Bronchial epithelial cell (primary cell): ENCODE data around the gene JPH4. TPM values are rescaled to one million over a fixed set of nuclear protein-coding genes. Genes with fewer than 3 reads are reported as not detected.

Experiments used
- DNase-seq: peaks from one replicate; pipeline ENCODE4 v3.0.0-alpha.2; 2010; ENCODE audit warnings: low read depth
- FAIRE-seq: peaks from 2 replicates; lab custom pipeline; 2011; peaks lifted over from hg19 to GRCh38; lab: Jason Lieb, UNC
- H3K27me3 ChIP-seq: 2 replicates; pipeline ENCODE4 v1.5.1; 2011; ENCODE audit warnings: low read length; ENCODE audit not compliant: control insufficient read depth, insufficient read depth
- H3K36me3 ChIP-seq: 2 replicates; pipeline ENCODE4 v1.5.1; 2011; ENCODE audit warnings: low read length; ENCODE audit not compliant: control insufficient read depth, insufficient read depth
- H3K4me3 ChIP-seq: 2 replicates; pipeline ENCODE4 v1.5.1; 2011; ENCODE audit warnings: mild to moderate bottlenecking, low read depth, low read length, control low read depth
- total RNA-seq: library from RNA; depleted of rRNA; stranded (reverse); fragments of >200 nt; gene quantifications from 2 replicates; pipeline ENCODE4 v1.2.1, GENCODE V29; 2014
- TF ChIP-seq, protein P1 (sequence below): IDR thresholded peaks from 2 replicates; pipeline ENCODE4 v1.5.1; 2011; ENCODE audit warnings: mild to moderate bottlenecking, moderate library complexity, low read length, control low read depth, inconsistent platforms; ENCODE audit not compliant: insufficient read depth, severe bottlenecking

Gene JPH4
- total RNA-seq, 1 donor from 2014 or later = not detected

DNA sequence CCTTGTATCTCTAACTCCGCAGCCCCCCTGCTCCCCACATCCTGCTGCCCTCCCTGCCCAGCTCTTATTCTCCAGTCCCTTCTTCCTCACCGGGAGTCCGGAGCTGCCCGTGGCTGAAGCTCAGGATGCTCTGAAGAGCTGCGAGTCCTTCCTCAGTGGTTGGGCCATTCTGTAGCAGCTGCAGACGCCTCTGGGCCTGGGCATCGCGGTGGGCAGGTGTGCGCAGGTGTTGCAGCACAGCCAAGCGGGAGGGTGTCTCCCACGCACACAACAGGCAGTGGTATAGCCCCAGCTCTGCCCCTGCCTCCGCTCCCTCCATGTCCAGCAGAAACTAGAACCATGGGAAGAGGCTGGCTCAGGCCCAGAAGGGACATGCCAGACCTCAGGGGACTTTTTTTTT is 47.2 kb downstream of the JPH4 start:
- no peaks in the 10 kb centered on the region for H3K27me3 ChIP-seq
- H3K36me3 ChIP-seq = peaks cover 2% of the 10 kb centered on the region
- H3K4me3 ChIP-seq = no peak overlapping the region
- DNase-seq (no peak), FAIRE-seq (no peak)
- TF ChIP-seq, protein P1, sequence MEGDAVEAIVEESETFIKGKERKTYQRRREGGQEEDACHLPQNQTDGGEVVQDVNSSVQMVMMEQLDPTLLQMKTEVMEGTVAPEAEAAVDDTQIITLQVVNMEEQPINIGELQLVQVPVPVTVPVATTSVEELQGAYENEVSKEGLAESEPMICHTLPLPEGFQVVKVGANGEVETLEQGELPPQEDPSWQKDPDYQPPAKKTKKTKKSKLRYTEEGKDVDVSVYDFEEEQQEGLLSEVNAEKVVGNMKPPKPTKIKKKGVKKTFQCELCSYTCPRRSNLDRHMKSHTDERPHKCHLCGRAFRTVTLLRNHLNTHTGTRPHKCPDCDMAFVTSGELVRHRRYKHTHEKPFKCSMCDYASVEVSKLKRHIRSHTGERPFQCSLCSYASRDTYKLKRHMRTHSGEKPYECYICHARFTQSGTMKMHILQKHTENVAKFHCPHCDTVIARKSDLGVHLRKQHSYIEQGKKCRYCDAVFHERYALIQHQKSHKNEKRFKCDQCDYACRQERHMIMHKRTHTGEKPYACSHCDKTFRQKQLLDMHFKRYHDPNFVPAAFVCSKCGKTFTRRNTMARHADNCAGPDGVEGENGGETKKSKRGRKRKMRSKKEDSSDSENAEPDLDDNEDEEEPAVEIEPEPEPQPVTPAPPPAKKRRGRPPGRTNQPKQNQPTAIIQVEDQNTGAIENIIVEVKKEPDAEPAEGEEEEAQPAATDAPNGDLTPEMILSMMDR = no peak

DNA sequence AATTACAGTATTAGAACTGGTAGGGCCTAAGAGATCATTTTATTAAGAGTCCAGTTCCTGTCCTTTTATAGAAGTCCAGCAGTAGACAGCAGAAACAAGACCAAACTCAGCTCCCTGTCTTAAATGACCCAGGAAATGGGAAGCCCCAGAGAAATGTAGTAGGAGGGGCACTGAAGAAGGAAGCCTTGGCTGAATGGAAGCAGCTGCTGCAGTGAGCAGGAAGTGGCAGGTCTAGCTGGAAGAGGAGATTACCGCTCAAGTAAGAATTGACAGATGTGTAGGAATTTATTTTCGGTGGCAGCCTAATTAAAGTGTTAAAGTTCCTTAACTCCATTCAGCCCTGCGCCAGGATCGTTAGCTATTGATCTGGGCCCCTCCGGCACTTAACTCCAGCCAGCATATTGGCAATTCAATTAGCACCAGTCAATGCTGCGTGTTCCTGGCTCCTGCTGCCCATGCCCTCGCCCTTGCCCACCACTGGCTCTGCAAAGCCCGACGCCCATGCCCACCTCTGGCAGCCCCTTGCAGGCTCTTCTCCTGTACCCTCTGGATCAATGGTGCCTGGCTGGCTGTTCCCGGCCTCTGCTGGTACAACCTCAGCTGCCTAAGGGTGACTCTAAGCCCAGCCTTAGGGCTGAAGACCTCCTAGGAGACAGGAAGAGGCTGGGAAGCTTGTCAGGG is 48.1 kb downstream of the JPH4 start:
- no peaks in the 10 kb centered on the region for H3K27me3 ChIP-seq
- TF ChIP-seq, protein P1 = no peak
- no peak for FAIRE-seq
- peaks cover 2% of the 10 kb centered on the region for H3K36me3 ChIP-seq
- DNase-seq = no peak
- H3K4me3 ChIP-seq = no peak overlapping the region

DNA sequence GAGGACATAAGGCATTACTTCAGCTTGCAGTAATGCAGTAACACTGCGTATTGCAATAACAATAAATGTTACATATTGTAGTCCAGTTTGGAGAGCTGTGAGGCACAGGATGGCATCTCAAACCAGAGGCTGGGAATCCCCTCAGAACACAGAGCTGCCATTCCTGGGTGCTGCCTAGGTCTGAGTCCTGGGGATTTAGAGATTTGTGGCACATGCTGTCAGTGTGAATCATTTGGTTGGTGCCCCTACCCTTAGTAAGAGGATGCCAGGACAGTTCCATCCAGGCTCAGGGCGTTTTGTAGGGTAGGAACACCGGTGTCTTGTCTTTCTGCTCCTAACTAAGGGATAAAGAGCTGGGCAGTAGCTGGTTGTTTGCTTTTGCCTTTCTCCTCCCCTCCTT is 49.6 kb downstream of the JPH4 start:
- TF ChIP-seq, protein P1 = no peak
- H3K36me3 ChIP-seq = peaks cover 2% of the 10 kb centered on the region
- FAIRE-seq = peak; percentile 60
- no peak overlapping the region for H3K4me3 ChIP-seq
- no peak for DNase-seq
- no peaks in the 10 kb centered on the region for H3K27me3 ChIP-seq

DNA sequence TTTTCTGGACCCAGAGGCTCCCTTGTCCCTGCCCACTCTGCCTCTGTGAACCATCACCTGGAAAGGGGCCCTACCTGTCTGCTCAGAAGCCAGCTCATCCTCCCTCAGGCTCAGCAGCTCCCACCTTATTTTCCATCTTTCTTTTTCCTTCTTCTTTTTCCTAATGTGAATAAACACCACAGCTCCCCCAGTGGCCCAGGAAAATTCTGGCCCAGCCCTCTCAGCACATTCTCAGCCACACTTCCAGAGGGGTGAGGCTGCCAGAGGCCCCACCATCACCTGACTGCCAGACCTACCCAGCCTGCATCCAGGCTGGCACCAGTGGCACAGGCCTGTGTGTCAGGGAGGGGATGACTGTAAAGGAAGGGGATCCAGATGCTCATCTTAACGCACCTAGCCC is 50.0 kb downstream of the JPH4 start:
- no peak for FAIRE-seq
- Histone ChIP-seq H3K27me3 (no peaks in the 10 kb centered on the region), H3K36me3 (peaks cover 2% of the 10 kb centered on the region), H3K4me3 (no peak overlapping the region)
- DNase-seq = no peak
- TF ChIP-seq, protein P1 = no peak

DNA sequence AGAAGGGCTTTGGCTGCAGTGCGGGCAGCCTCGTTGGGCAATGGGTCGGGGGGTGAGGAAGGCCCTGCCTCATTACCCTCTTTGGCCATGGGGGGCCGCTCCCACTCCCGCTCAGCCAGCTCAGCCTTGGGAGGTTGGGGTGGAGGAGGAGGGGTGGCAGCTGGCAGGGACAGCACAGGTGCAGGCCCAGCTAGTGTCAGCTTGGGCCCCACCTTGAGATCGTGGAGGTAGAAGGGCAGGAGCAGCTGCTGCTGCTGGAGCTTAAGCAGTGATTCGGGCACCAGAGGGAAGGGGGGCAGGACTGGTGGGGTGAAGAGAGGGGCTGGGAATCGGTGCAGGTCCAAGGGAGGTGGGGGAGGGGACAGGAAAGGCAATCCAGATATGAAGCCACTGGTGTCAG is 53.0 kb downstream of the JPH4 start:
- no peak overlapping the region for H3K4me3 ChIP-seq
- H3K36me3 ChIP-seq = peaks cover 2% of the 10 kb centered on the region
- TF ChIP-seq, protein P1 = no peak
- H3K27me3 ChIP-seq = no peaks in the 10 kb centered on the region
- FAIRE-seq (no peak), DNase-seq (no peak)

DNA sequence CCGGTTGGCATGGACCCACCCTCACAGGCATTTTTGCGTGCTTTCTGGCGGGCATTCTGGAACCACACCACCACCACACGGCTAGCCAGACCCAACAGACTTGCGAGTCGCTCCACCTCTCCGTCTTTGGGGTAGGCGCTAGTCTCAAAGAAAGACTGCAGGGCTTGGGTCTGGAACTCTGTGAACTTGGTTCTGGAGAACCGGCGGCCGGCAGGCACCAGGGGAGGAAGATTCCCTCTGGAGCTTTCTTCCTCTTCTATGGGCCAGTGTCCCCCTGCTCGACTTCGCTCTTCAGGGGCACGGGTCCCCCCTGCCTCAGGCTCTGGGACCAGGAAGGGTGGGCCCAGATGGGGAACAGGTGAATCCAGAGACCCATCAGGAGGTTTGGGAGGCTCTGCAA is 53.6 kb downstream of the JPH4 start:
- TF ChIP-seq, protein P1 = no peak

More for the DNA sequence above, 53.6 kb downstream of the JPH4 start:
- no peak overlapping the region for H3K4me3 ChIP-seq
- no peak for FAIRE-seq
- H3K36me3 ChIP-seq = peaks cover 2% of the 10 kb centered on the region
- no peaks in the 10 kb centered on the region for H3K27me3 ChIP-seq
- DNase-seq = no peak
